ENCODE measurements around the gene ST7. TPM values are rescaled to one million over a fixed set of nuclear protein-coding genes. Genes with fewer than 3 reads are reported as not detected.

Gene ST7
- total RNA-seq, 2 experiments from 2014 or later = 9.6 to 10.7 TPM

DNA sequence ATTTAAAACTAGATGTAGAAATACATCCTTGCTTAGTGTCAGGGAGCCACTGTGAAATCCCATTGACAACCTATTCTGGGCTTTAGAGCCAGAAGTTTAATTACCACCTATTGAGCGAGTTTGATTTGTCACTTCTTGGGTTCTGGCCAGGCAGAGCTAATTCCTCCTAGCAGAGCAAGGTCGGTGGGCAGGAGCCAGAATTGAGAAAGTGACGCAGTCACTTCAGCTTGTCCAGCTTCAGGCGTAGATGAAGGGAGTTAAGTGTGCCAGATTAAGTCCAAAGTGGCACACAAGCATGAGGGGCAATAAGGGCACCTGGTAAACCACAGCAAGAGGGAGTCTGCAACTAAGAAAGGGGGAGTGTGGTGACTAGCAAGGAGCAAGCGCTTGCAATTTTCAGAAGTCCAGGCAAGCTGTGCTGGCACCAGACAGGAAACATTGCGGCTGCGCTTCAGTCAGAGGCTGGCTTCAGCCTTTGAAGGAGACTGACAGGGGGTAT lies 119.4 kb downstream of the ST7 start:
- no peaks in the 10 kb centered on the region for H3K36me3 ChIP-seq (ENCODE audit: insufficient read depth, low read length)
- H3K27ac ChIP-seq (ENCODE audit: low read depth, low read length, poor library complexity, severe bottlenecking) = no peak overlapping the region
- TF ChIP-seq CTCF (conservative IDR thresholded peaks at IDR 0.05; ENCODE audit: low read length) (no peak), EZH2phosphoT487 (IDR thresholded peaks at IDR 0.05; ENCODE audit: borderline replicate concordance, low read depth, low read length) (no peak)
- no peak overlapping the region for H3K4me2 ChIP-seq (ENCODE audit: low read length)
- H3K4me3 ChIP-seq (ENCODE audit: low read depth, low read length, poor library complexity, severe bottlenecking) = no peak overlapping the region
- H3K9me2 ChIP-seq (ENCODE audit: insufficient read depth, low read length) = no peaks in the 10 kb centered on the region
- DNase-seq (ENCODE audit: low spot score) = no peak
- no TSS peak for BruUV-seq (replicated peaks)
- intact Hi-C loops (cut with micrococcal nuclease; ENCODE audit: unreplicated experiment) = no loop called here
- no peaks in the 10 kb centered on the region for H3K4me1 ChIP-seq (ENCODE audit: insufficient read depth, low read length, poor library complexity, severe bottlenecking)
- ChIA-PET POLR2A (no interaction called here), CTCF (ENCODE audit: unreplicated experiment) (no interaction called here)
- H4K20me1 ChIP-seq (ENCODE audit: insufficient read depth, low read length) = no peaks in the 10 kb centered on the region; the same call in 1 of the 2 replicates
- no peak overlapping the region for H2AFZ ChIP-seq (ENCODE audit: low read length)
- H3K9me3 ChIP-seq (ENCODE audit: low read length) = no peaks in the 10 kb centered on the region
- no peaks in the 10 kb centered on the region for H3K79me2 ChIP-seq (ENCODE audit: insufficient read depth, low read depth, low read length)

DNA sequence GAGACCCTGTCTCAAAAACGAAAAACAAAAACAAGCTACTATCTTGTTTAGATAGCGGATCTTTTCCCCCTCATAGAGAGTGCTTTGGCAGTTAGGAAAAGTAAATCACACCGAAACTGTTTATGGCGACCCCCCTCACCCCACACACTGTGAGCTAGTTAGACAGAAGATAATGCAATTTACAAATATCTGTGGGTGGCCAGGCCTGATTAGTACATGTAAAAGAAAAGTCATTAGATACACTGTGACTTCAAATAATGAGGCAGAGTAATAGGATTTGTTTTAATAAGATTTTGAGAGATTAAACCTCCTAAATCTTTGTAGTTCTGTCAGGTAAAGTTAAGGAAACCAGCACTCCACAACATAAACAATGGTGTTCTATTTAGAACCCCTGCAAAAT lies 121.1 kb downstream of the ST7 start:
- DNase-seq (ENCODE audit: low spot score) = no peak

More for the DNA sequence above, 121.1 kb downstream of the ST7 start:
- TF ChIP-seq CTCF (conservative IDR thresholded peaks at IDR 0.05; ENCODE audit: low read length) (no peak), EZH2phosphoT487 (IDR thresholded peaks at IDR 0.05; ENCODE audit: borderline replicate concordance, low read depth, low read length) (no peak)
- Histone ChIP-seq H3K4me2 (ENCODE audit: low read length) (no peak overlapping the region), H3K4me3 (ENCODE audit: low read depth, low read length, poor library complexity, severe bottlenecking) (no peak overlapping the region), H2AFZ (ENCODE audit: low read length) (no peak overlapping the region), H4K20me1 (ENCODE audit: insufficient read depth, low read length) (no peaks in the 10 kb centered on the region; the same call in 1 of the 2 replicates), H3K36me3 (ENCODE audit: insufficient read depth, low read length) (no peaks in the 10 kb centered on the region), H3K9me2 (ENCODE audit: insufficient read depth, low read length) (no peaks in the 10 kb centered on the region), H3K4me1 (ENCODE audit: insufficient read depth, low read length, poor library complexity, severe bottlenecking) (no peaks in the 10 kb centered on the region), H3K79me2 (ENCODE audit: insufficient read depth, low read depth, low read length) (no peaks in the 10 kb centered on the region), H3K27ac (ENCODE audit: low read depth, low read length, poor library complexity, severe bottlenecking) (no peak overlapping the region), H3K9me3 (ENCODE audit: low read length) (no peaks in the 10 kb centered on the region)
- POLR2A ChIA-PET = no interaction called here
- intact Hi-C loops (cut with micrococcal nuclease; ENCODE audit: unreplicated experiment) = no loop called here
- no TSS peak for BruUV-seq (replicated peaks)
- CTCF ChIA-PET (ENCODE audit: unreplicated experiment) = no interaction called here

Data from OCI-LY7 (cell line).